Aorta (tissue), 5 donors: ENCODE measurements around the gene NAV1. TPM values are rescaled to one million over a fixed set of nuclear protein-coding genes. Genes with fewer than 3 reads are reported as not detected.
"Not testable (repeated sequence)": the region's sequence is repeated elsewhere in the genome, so short reads cannot be mapped to it uniquely, and the experiment has no call there.

Experiments used
- ATAC-seq: fragments of 200-7000 bp; cut with Tn5 transposase; one replicate; pipeline ENCODE4 v1.9.1; 2022; ENCODE audit warnings: moderate library complexity; ENCODE audit not compliant: low FRiP score
- DNase-seq, 2 donors: peaks; one replicate each; pipeline ENCODE4 v3.0.0-alpha.2; 2020
- H3K27ac ChIP-seq, 2 donors: one replicate each; pipeline ENCODE4 v1.5.1; 2013; ENCODE audit warnings: low read length in 2 of 2, mild to moderate bottlenecking in 2 of 2, moderate library complexity in 2 of 2, control low read depth in 1 of 2, inconsistent platforms in 1 of 2, low read depth in 1 of 2
- H3K27me3 ChIP-seq, 2 donors: one replicate each; pipeline ENCODE4 v1.6.1; 2013; ENCODE audit warnings: control low read depth in 1 of 2, low read length in 1 of 2, mild to moderate bottlenecking in 1 of 2, moderate library complexity in 1 of 2; ENCODE audit not compliant: insufficient read depth in 2 of 2, control insufficient read depth in 1 of 2
- H3K36me3 ChIP-seq, 2 donors: one replicate each; pipeline ENCODE4 v1.6.1; 2013; ENCODE audit warnings: control low read depth in 1 of 2, low read length in 1 of 2, mild to moderate bottlenecking in 1 of 2; ENCODE audit not compliant: insufficient read depth in 2 of 2, control insufficient read depth in 1 of 2
- H3K4me1 ChIP-seq, 2 donors: one replicate each; pipeline ENCODE4 v1.6.1; 2013; ENCODE audit warnings: low read length in 2 of 2, control low read depth in 1 of 2, mild to moderate bottlenecking in 1 of 2, moderate library complexity in 1 of 2; ENCODE audit not compliant: insufficient read depth in 2 of 2, control insufficient read depth in 1 of 2
- H3K4me3 ChIP-seq, 2 donors: one replicate each; pipeline ENCODE4 v1.5.1; 2013; ENCODE audit warnings: low read length in 2 of 2, control low read depth in 1 of 2, mild to moderate bottlenecking in 1 of 2
- H3K9me3 ChIP-seq: one replicate; pipeline ENCODE4 v1.6.1; 2013; ENCODE audit warnings: mild to moderate bottlenecking, low read length; ENCODE audit not compliant: control insufficient read depth
- WGBS, 2 donors: extraction: QIAGEN DNeasy Blood & Tissue Kit; methylation state at CpG; one replicate each; pipeline ENCODE4 v1.1.7; 2013; 5-methylcytosine and 5-hydroxymethylcytosine counted together
- intact Hi-C, 2 donors: fragments of 100-400 bp; cut with DNase I; formaldehyde crosslinking; loops; one replicate each; pipeline versions ENCODE4 v1.14.2 to v1.15.0; 2022
- polyA plus RNA-seq, 2 donors: library from polyadenylated mRNA; stranded (reverse); fragments of 200-250 nt; gene quantifications; one replicate each; pipeline ENCODE4 v1.2.3, GENCODE V29; 2013
- total RNA-seq, 2 donors: library from RNA; stranded (reverse); fragmentation: NEBNext Ultra II Directional; extraction: Animal tissue kit (Norgen Biotek cat#: 25700); gene quantifications; one replicate each; pipeline ENCODE4 v1.2.1, GENCODE V29; 2021
- donor health status: healthy with polysubstance abuse.
- donor health status: Bipolar disorder and iron deficiency.
- donor health status: DM: no; HTN: no; CAD: no.
- donor health status: DM: no; HTN: no; CAD: no.
- donor health status: DM: yes; HTN: yes; CAD: no.

NAV1 gene
- total and polyA plus RNA-seq, 4 donors, result 8.3 to 236 (median 100) TPM

GRCh38 chr1:201515062-201515750 is 23.7 kb upstream of the NAV1 start:
- Histone ChIP-seq H3K27ac (no peak overlapping the region), H3K9me3 (no peaks in the 10 kb centered on the region), H3K36me3 (no peaks in the 10 kb centered on the region), H3K4me1 (peaks cover 0 to 2% of the 10 kb centered on the region in 2 donors), H3K4me3 (no peak overlapping the region), H3K27me3 (no peaks in the 10 kb centered on the region)
- ATAC-seq (no peak), DNase-seq (no peak)
- intact Hi-C loops, result no loop called here
- WGBS, 2 donors, result 92 to 94% methylated on average over 9 of the region's 9 CpGs

GRCh38 chr1:201515895-201516294 is 23.0 kb upstream of the NAV1 start:
- Histone ChIP-seq H3K4me1 (peaks cover 0 to 2% of the 10 kb centered on the region in 2 donors), H3K9me3 (no peaks in the 10 kb centered on the region), H3K36me3 (no peaks in the 10 kb centered on the region), H3K27me3 (no peaks in the 10 kb centered on the region), H3K4me3 (no peak overlapping the region), H3K27ac (no peak overlapping the region)
- DNase-seq (no peak), ATAC-seq (no peak)
- WGBS, 2 donors, result 75 to 96% methylated on average over 1 of the region's 1 CpG
- intact Hi-C loops, result no loop called here

- DNase-seq (no peak), ATAC-seq (no peak)
- WGBS, 2 donors, result 70 to 96% methylated on average over 2 of the region's 2 CpGs
- H3K27ac ChIP-seq, result no peak overlapping the region
- H3K4me1 ChIP-seq, result peaks cover 0 to 2% of the 10 kb centered on the region in 2 donors
- H3K4me3 ChIP-seq, result no peak overlapping the region
- no peaks in the 10 kb centered on the region for H3K9me3 ChIP-seq
- H3K36me3 ChIP-seq, result no peaks in the 10 kb centered on the region
- intact Hi-C loops, result no loop called here
- no peaks in the 10 kb centered on the region for H3K27me3 ChIP-seq
Observed at GRCh38 chr1:201516511-201517127, 22.3 kb upstream of the NAV1 start.

GRCh38 chr1:201517631-201518030 is 21.3 kb upstream of the NAV1 start:
- WGBS, 2 donors, result 87% methylated on average over 7 of the region's 7 CpGs
- intact Hi-C loops, result no loop called here

GRCh38 chr1:201518071-201518470 is 20.9 kb upstream of the NAV1 start:
- no peak for ATAC-seq
- 84 to 87% methylated on average over 5 of the region's 5 CpGs for WGBS, 2 donors
- intact Hi-C loops, result no loop called here

More at GRCh38 chr1:201517631-201518030, 21.3 kb upstream of the NAV1 start:
- DNase-seq, result no peak
- no peaks in the 10 kb centered on the region for H3K27me3 ChIP-seq
- H3K4me1 ChIP-seq, result peaks cover 0 to 2% of the 10 kb centered on the region in 2 donors
- H3K4me3 ChIP-seq, result no peak overlapping the region
- H3K9me3 ChIP-seq, result no peaks in the 10 kb centered on the region
- no peak overlapping the region for H3K27ac ChIP-seq
- no peak for ATAC-seq
- no peaks in the 10 kb centered on the region for H3K36me3 ChIP-seq

GRCh38 chr1:201520046-201520575 is 18.8 kb upstream of the NAV1 start:
- H3K4me3 ChIP-seq, H3K4me1 ChIP-seq, H3K36me3 ChIP-seq, ATAC-seq, H3K27me3 ChIP-seq, H3K27ac ChIP-seq, DNase-seq, H3K9me3 ChIP-seq, intact Hi-C loops: not testable (repeated sequence)
- 85 to 86% methylated on average over 14 of the region's 14 CpGs for WGBS, 2 donors

More at GRCh38 chr1:201518071-201518470, 20.9 kb upstream of the NAV1 start:
- Histone ChIP-seq H3K9me3 (no peaks in the 10 kb centered on the region), H3K4me1 (no peaks in the 10 kb centered on the region), H3K27me3 (no peaks in the 10 kb centered on the region), H3K27ac (no peak overlapping the region), H3K4me3 (no peak overlapping the region), H3K36me3 (no peaks in the 10 kb centered on the region)
- no peak for DNase-seq

GRCh38 chr1:201525193-201525778 is 13.6 kb upstream of the NAV1 start:
- intact Hi-C loops, result no loop called here
- Histone ChIP-seq H3K4me1 (no peaks in the 10 kb centered on the region), H3K4me3 (no peak overlapping the region), H3K27ac (no peak overlapping the region), H3K36me3 (no peaks in the 10 kb centered on the region), H3K27me3 (no peaks in the 10 kb centered on the region), H3K9me3 (no peaks in the 10 kb centered on the region)
- 98 to 100% methylated on average over 1 of the region's 1 CpG for WGBS, 2 donors
- ATAC-seq, result no peak
- DNase-seq, result no peak

- Histone ChIP-seq H3K36me3 (no peaks in the 10 kb centered on the region), H3K27me3 (no peaks in the 10 kb centered on the region), H3K9me3 (no peaks in the 10 kb centered on the region), H3K4me3 (no peak overlapping the region), H3K4me1 (no peaks in the 10 kb centered on the region), H3K27ac (no peak overlapping the region)
- intact Hi-C loops, result no loop called here
- DNase-seq (no peak), ATAC-seq (no peak)
- WGBS, 2 donors, result 87 to 89% methylated on average over 5 of the region's 5 CpGs
Observed at GRCh38 chr1:201527879-201528278, 11.0 kb upstream of the NAV1 start.
